Endothelial cell of umbilical vein (primary cell): ENCODE data around the gene HDAC1. TPM values are rescaled to one million over a fixed set of nuclear protein-coding genes. Genes with fewer than 3 reads are reported as not detected.

ENCODE experiments used
- BruUV-seq: library from RNA; stranded (reverse); fragments of 400-500 nt; replicated peaks from 2 replicates; lab custom pipeline; 2021; lab: Mats Ljungman, UMichigan
- CTCF ChIA-PET: fragments of 300-600, 350-600 bp; sonication (Branson Sonifier 250); formaldehyde crosslinking; loops from one replicate; lab custom pipeline; 2021; ENCODE audit warnings: antibody characterized with exemption, inconsistent platforms; lab: Charles Lee
- POLR2A ChIA-PET: fragments of 300-600, 350-600 bp; sonication (Branson Sonifier 250); formaldehyde crosslinking; loops from one replicate; lab custom pipeline; 2021; ENCODE audit warnings: antibody characterized with exemption, inconsistent platforms; lab: Charles Lee
- DNase-seq: peaks from one replicate; pipeline ENCODE4 v3.0.0-alpha.2; 2011; ENCODE audit warnings: low read depth, low spot score
- FAIRE-seq: peaks from 2 replicates; lab custom pipeline; 2011; peaks lifted over from hg19 to GRCh38; lab: Jason Lieb, UNC
- H2AFZ ChIP-seq: 2 replicates; pipeline ENCODE4 v1.6.0; 2012; ENCODE audit warnings: low read depth, low read length, control low read depth, inconsistent platforms
- H3K27ac ChIP-seq: 2 replicates; pipeline ENCODE4 v1.5.1; 2011; ENCODE audit warnings: low read depth, mild to moderate bottlenecking, control low read depth, low read length, moderate library complexity; ENCODE audit not compliant: insufficient read depth
- H3K27me3 ChIP-seq, 2 experiments: 2 replicates each; pipeline versions ENCODE4 v1.6.0 to v1.6.1; 2011; ENCODE audit warnings: low read length in 2 of 2, mixed read lengths in 1 of 2; ENCODE audit not compliant: control insufficient read depth in 2 of 2, insufficient read depth in 2 of 2
- H3K36me3 ChIP-seq, 2 experiments: 2 replicates in 1 of 2; 3 replicates in 1 of 2; pipeline ENCODE4 v1.5.1; 2011; ENCODE audit warnings: low read length in 2 of 2, mild to moderate bottlenecking in 1 of 2, moderate library complexity in 1 of 2; ENCODE audit not compliant: control insufficient read depth in 2 of 2, insufficient read depth in 2 of 2; ENCODE audit errors: extremely low read depth in 1 of 2
- H3K4me1 ChIP-seq: 3 replicates; pipeline ENCODE4 v1.5.1; 2011; ENCODE audit warnings: mild to moderate bottlenecking, low read length; ENCODE audit not compliant: control insufficient read depth, insufficient read depth; ENCODE audit errors: extremely low read depth
- H3K4me2 ChIP-seq: 2 replicates; pipeline ENCODE4 v1.6.1; 2011; ENCODE audit warnings: low read length, control low read depth, mixed read lengths; ENCODE audit not compliant: insufficient read depth
- H3K4me3 ChIP-seq, 3 experiments: fragments of 200-600 bp in 1 of 3; sonication (generic), shearing (Covaris generic) in 1 of 3; replicated peaks in 1 of 3; 2 replicates each; pipeline ENCODE4 v1.5.1; 2011 to 2016; ENCODE audit warnings: control low read depth in 3 of 3, low read length in 3 of 3, mild to moderate bottlenecking in 2 of 3, inconsistent platforms in 1 of 3, low read depth in 1 of 3, moderate library complexity in 1 of 3; ENCODE audit not compliant: insufficient read depth in 1 of 3
- H3K79me2 ChIP-seq: 2 replicates; pipeline ENCODE4 v1.6.0; 2012; ENCODE audit warnings: low read length, inconsistent platforms; ENCODE audit not compliant: control insufficient read depth, insufficient read depth
- H3K9ac ChIP-seq: replicated peaks from 2 replicates; pipeline ENCODE3; 2011; ENCODE audit warnings: low read length, control low read depth; ENCODE audit not compliant: insufficient read depth; ENCODE audit errors: extremely low read depth
- H3K9me1 ChIP-seq: replicated peaks from 3 replicates; pipeline ENCODE4 v1.6.0; 2011; ENCODE audit warnings: mild to moderate bottlenecking, low read length; ENCODE audit not compliant: control insufficient read depth, insufficient read depth; ENCODE audit errors: extremely low read depth
- H3K9me3 ChIP-seq: replicated peaks from 2 replicates; pipeline ENCODE4 v1.5.1; 2012; ENCODE audit warnings: low read length, inconsistent platforms; ENCODE audit not compliant: control insufficient read depth, insufficient read depth
- H4K20me1 ChIP-seq: replicated peaks from 2 replicates; pipeline ENCODE3; 2011; ENCODE audit warnings: mild to moderate bottlenecking, low read length; ENCODE audit not compliant: control insufficient read depth, insufficient read depth; ENCODE audit errors: extremely low read depth
- EZH2 ChIP-seq: IDR thresholded peaks from 2 replicates; pipeline ENCODE4 v1.6.1; 2012; ENCODE audit warnings: borderline replicate concordance, low read depth, mild to moderate bottlenecking, moderate library complexity, low read length, inconsistent platforms; ENCODE audit not compliant: severe bottlenecking
- FOS ChIP-seq: IDR thresholded peaks from 2 replicates; pipeline ENCODE4 v1.6.1; 2011; ENCODE audit warnings: mild to moderate bottlenecking, low read length, moderate library complexity, borderline replicate concordance; ENCODE audit not compliant: insufficient read depth
- GATA2 ChIP-seq: IDR thresholded peaks from 2 replicates; pipeline ENCODE4 v1.7.0; 2011; ENCODE audit warnings: low read depth, mild to moderate bottlenecking, moderate library complexity, mixed read lengths, low read length; ENCODE audit not compliant: insufficient read length, insufficient read depth
- JUN ChIP-seq: IDR thresholded peaks from 2 replicates; pipeline ENCODE4 v1.6.1; 2011; ENCODE audit warnings: borderline replicate concordance, low read depth; ENCODE audit not compliant: insufficient read length, insufficient read depth
- MAX ChIP-seq: IDR thresholded peaks from 2 replicates; pipeline ENCODE4 v1.6.1; 2011; ENCODE audit not compliant: insufficient read depth, insufficient read length
- MYC ChIP-seq: IDR thresholded peaks from one replicate; pipeline ENCODE4 v1.6.1; 2011; ENCODE audit warnings: mild to moderate bottlenecking, low read depth, low read length
- POLR2A ChIP-seq: IDR thresholded peaks from 2 replicates; pipeline ENCODE4 v1.6.1; 2012; ENCODE audit warnings: low read depth, mild to moderate bottlenecking, control low read depth, low read length
- POLR2AphosphoS5 ChIP-seq: IDR thresholded peaks from 2 replicates; pipeline ENCODE4 v1.6.1; 2012; ENCODE audit warnings: low read depth, mild to moderate bottlenecking, control low read depth, low read length, moderate library complexity; ENCODE audit not compliant: insufficient read depth
- dilution Hi-C: fragments of 300-500 bp; cut with MboI; formaldehyde crosslinking; loops from one replicate; pipeline ENCODE4 v1.15.0; 2019; ENCODE audit warnings: low sequenced_read_pairs; ENCODE audit not compliant: extremely low pct_ligation_motif_present
- intact Hi-C: fragments of 100-400 bp; cut with micrococcal nuclease; formaldehyde crosslinking; loops from one replicate; pipeline ENCODE4 v1.10.0; 2022
- polyA plus RNA-seq, 4 experiments: library from polyadenylated mRNA; depleted of rRNA in 3 of 4; stranded (reverse) in 3 of 4; unstranded in 1 of 4; fragments of >200 nt; gene quantifications; 2 replicates each; pipeline versions ENCODE4 v1.2.1 to v1.2.3, GENCODE V29; 2011 to 2012; ENCODE audit warnings: missing spikeins in 1 of 4
- total RNA-seq: library from RNA; stranded (reverse); gene quantifications from 2 replicates; pipeline ENCODE4 v1.2.3, GENCODE V29; 2021
- TF ChIP-seq, protein P1 (sequence below), 2 donors: IDR thresholded peaks; 1 replicate in 1 of 2; 2 replicates in 1 of 2; pipeline ENCODE4 v1.5.1; 2011; ENCODE audit warnings: low read length in 2 of 2, mild to moderate bottlenecking in 2 of 2, moderate library complexity in 2 of 2, control low read depth in 1 of 2, inconsistent platforms in 1 of 2, low read depth in 1 of 2; ENCODE audit not compliant: insufficient read depth in 1 of 2; ENCODE audit errors: extremely low read depth in 1 of 2

The HDAC1 gene
- total and polyA plus RNA-seq, 2 donors (not counting 3 experiments of a cell fraction or from before 2014, with no cell fraction given): 138 to 141 TPM

- BruUV-seq: no TSS peak
- Histone ChIP-seq H3K36me3 (no peaks in the 10 kb centered on the region), H3K4me2 (no peak overlapping the region), H3K27ac (no peak overlapping the region), H2AFZ (no peak overlapping the region), H3K9me1 (no peaks in the 10 kb centered on the region), H3K4me3 (no peak overlapping the region), H3K4me1 (peaks cover 34% of the 10 kb centered on the region), H3K79me2 (no peaks in the 10 kb centered on the region), H3K9ac (no peak overlapping the region), H3K27me3 (no peaks in the 10 kb centered on the region), H3K9me3 (no peaks in the 10 kb centered on the region), H4K20me1 (no peaks in the 10 kb centered on the region)
- dilution Hi-C loops: no loop called here
- POLR2A ChIA-PET: interaction anchor here (4.4 kb wide), 1 partner anchor 17 kb away, joined by 50 read pairs; the partner anchor contains the start of gene MARCKSL1
- FAIRE-seq (no peak), DNase-seq (no peak)
- intact Hi-C loops: no loop called here
- CTCF ChIA-PET: interaction anchor here (0.6 to 2.8 kb wide), 10 partner anchors 10 to 137 kb away, joined by 3 to 9 read pairs (median 4); partner anchors contain the start of genes MARCKSL1 and TSSK3
- TF ChIP-seq MYC: no peak
- TF ChIP-seq, protein P1, sequence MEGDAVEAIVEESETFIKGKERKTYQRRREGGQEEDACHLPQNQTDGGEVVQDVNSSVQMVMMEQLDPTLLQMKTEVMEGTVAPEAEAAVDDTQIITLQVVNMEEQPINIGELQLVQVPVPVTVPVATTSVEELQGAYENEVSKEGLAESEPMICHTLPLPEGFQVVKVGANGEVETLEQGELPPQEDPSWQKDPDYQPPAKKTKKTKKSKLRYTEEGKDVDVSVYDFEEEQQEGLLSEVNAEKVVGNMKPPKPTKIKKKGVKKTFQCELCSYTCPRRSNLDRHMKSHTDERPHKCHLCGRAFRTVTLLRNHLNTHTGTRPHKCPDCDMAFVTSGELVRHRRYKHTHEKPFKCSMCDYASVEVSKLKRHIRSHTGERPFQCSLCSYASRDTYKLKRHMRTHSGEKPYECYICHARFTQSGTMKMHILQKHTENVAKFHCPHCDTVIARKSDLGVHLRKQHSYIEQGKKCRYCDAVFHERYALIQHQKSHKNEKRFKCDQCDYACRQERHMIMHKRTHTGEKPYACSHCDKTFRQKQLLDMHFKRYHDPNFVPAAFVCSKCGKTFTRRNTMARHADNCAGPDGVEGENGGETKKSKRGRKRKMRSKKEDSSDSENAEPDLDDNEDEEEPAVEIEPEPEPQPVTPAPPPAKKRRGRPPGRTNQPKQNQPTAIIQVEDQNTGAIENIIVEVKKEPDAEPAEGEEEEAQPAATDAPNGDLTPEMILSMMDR (IDR thresholded peaks at IDR 0.05; ENCODE audit: extremely low read depth in 1 of 2, insufficient read depth in 1 of 2, low read depth in 1 of 2, low read length in 2 of 2): no peak
- no peak for TF ChIP-seq GATA2
- no peak for TF ChIP-seq JUN
- TF ChIP-seq MAX: no peak
- TF ChIP-seq POLR2AphosphoS5: no peak
- no peak for TF ChIP-seq POLR2A
- TF ChIP-seq EZH2: no peak
- no peak for TF ChIP-seq FOS
Measured at GRCh38 chr1:32352831-32353383, 61.0 kb downstream of the HDAC1 start.
